Smooth muscle cell (in vitro differentiated cells): ENCODE data around the gene GMDS. TPM values are rescaled to one million over a fixed set of nuclear protein-coding genes. Genes with fewer than 3 reads are reported as not detected.

Experiments used
- DNase-seq: peaks from one replicate; lab custom pipeline; 2025; ENCODE audit not compliant: unreplicated experiment; lab: John Stamatoyannopoulos, UW
- H2AFZ ChIP-seq: fragments of 200-600 bp; sonication (generic); 2 replicates; pipeline ENCODE4 v1.6.0; 2016; ENCODE audit warnings: antibody characterized with exemption, low read depth, mild to moderate bottlenecking
- H3F3A ChIP-seq: fragments of 200-600 bp; sonication (generic); 2 replicates; pipeline ENCODE4 v1.6.0; 2017; ENCODE audit warnings: antibody characterized with exemption, low read depth
- H3K27ac ChIP-seq: fragments of 200-600 bp; sonication (generic); 2 replicates; pipeline ENCODE4 v1.5.1; 2016; ENCODE audit warnings: low read depth, mild to moderate bottlenecking
- H3K27me3 ChIP-seq: fragments of 200-600 bp; sonication (generic); 2 replicates; pipeline ENCODE4 v1.6.1; 2016; ENCODE audit warnings: low read depth, mild to moderate bottlenecking
- H3K36me3 ChIP-seq: fragments of 200-600 bp; sonication (generic); 2 replicates; pipeline ENCODE4 v1.5.1; 2016; ENCODE audit warnings: low read depth
- H3K4me1 ChIP-seq: fragments of 200-600 bp; sonication (generic); 2 replicates; pipeline ENCODE4 v1.5.1; 2016; ENCODE audit warnings: low read depth
- H3K4me2 ChIP-seq: fragments of 200-600 bp; sonication (generic); 2 replicates; pipeline ENCODE4 v1.6.0; 2016; ENCODE audit warnings: mild to moderate bottlenecking
- H3K4me3 ChIP-seq: fragments of 200-600 bp; sonication (generic); 2 replicates; pipeline ENCODE4 v1.5.1; 2016; ENCODE audit warnings: mild to moderate bottlenecking
- H3K79me2 ChIP-seq: fragments of 200-600 bp; sonication (generic); 2 replicates; pipeline ENCODE4 v1.6.0; 2016; ENCODE audit warnings: low read depth, mild to moderate bottlenecking
- H3K9ac ChIP-seq: fragments of 200-600 bp; sonication (generic); 2 replicates; pipeline ENCODE4 v1.6.0; 2016; ENCODE audit warnings: low read depth
- H3K9me3 ChIP-seq: fragments of 200-600 bp; sonication (generic); replicated peaks from 2 replicates; pipeline ENCODE4 v1.5.1; 2016; ENCODE audit warnings: low read depth
- H4K20me1 ChIP-seq: fragments of 200-600 bp; sonication (generic); 2 replicates; pipeline ENCODE4 v1.6.0; 2016; ENCODE audit warnings: low read depth
- CTCF ChIP-seq: fragments of 200-600 bp; sonication (generic); IDR thresholded peaks from 2 replicates; pipeline ENCODE4 v1.5.1; 2017; ENCODE audit warnings: borderline replicate concordance, mild to moderate bottlenecking, antibody characterized with exemption; ENCODE audit not compliant: insufficient read depth, poor library complexity, severe bottlenecking
- WGBS: methylation state at CpG from one replicate; pipeline ENCODE4 v1.1.7; 2016; ENCODE audit warnings: low lambda C conversion rate; 5-methylcytosine and 5-hydroxymethylcytosine counted together
- polyA plus RNA-seq: library from polyadenylated mRNA; unstranded; fragments of >200 nt; fragmentation: Nextera tagmentation; extraction: Ambion mirVana; gene quantifications from 2 replicates; pipeline ENCODE4 v1.2.1, GENCODE V29; 2016
- total RNA-seq: library from RNA; depleted of rRNA; stranded (reverse); fragments of >200 nt; gene quantifications from 2 replicates; pipeline ENCODE4 v1.2.3, GENCODE V29; 2014

GMDS gene
- total and polyA plus RNA-seq, 2 experiments from 2014 or later, result 3.7 to 8.5 TPM

GRCh38 chr6:1747531-1747930, 497.9 kb downstream of the GMDS start:
- no peak overlapping the region for H3K4me3 ChIP-seq
- WGBS, result 78% methylated on average over 5 of the region's 5 CpGs
- H3K36me3 ChIP-seq, result no peaks in the 10 kb centered on the region
- DNase-seq, result no peak
- H2AFZ ChIP-seq, result no peak overlapping the region
- H3K4me2 ChIP-seq, result no peak overlapping the region
- H3K27ac ChIP-seq, result no peak overlapping the region
- no peaks in the 10 kb centered on the region for H4K20me1 ChIP-seq
- H3K9me3 ChIP-seq, result no peaks in the 10 kb centered on the region
- H3K9ac ChIP-seq, result no peak overlapping the region
- no peaks in the 10 kb centered on the region for H3F3A ChIP-seq
- no peaks in the 10 kb centered on the region for H3K79me2 ChIP-seq
- no peaks in the 10 kb centered on the region for H3K27me3 ChIP-seq
- no peak for TF ChIP-seq CTCF
- H3K4me1 ChIP-seq, result no peaks in the 10 kb centered on the region

GRCh38 chr6:1747003-1747402, 498.4 kb downstream of the GMDS start:
- Histone ChIP-seq H2AFZ (no peak overlapping the region), H4K20me1 (no peaks in the 10 kb centered on the region), H3K9me3 (no peaks in the 10 kb centered on the region), H3K36me3 (no peaks in the 10 kb centered on the region), H3K4me1 (no peaks in the 10 kb centered on the region), H3K9ac (no peak overlapping the region), H3K27ac (no peak overlapping the region), H3F3A (no peaks in the 10 kb centered on the region), H3K4me3 (no peak overlapping the region), H3K27me3 (no peaks in the 10 kb centered on the region), H3K79me2 (no peaks in the 10 kb centered on the region), H3K4me2 (no peak overlapping the region)
- no peak for DNase-seq
- WGBS, result 96% methylated on average over 4 of the region's 4 CpGs
- TF ChIP-seq CTCF, result no peak

- Histone ChIP-seq H3K4me3 (no peak overlapping the region), H3K9me3 (no peaks in the 10 kb centered on the region), H3K4me2 (no peak overlapping the region), H3K27ac (no peak overlapping the region), H3K27me3 (no peaks in the 10 kb centered on the region), H2AFZ (no peak overlapping the region), H3K36me3 (no peaks in the 10 kb centered on the region), H4K20me1 (no peaks in the 10 kb centered on the region), H3K9ac (no peak overlapping the region), H3K4me1 (no peaks in the 10 kb centered on the region), H3K79me2 (no peaks in the 10 kb centered on the region), H3F3A (no peaks in the 10 kb centered on the region)
- no peak for DNase-seq
- 84% methylated on average over 8 of the region's 8 CpGs for WGBS
- no peak for TF ChIP-seq CTCF
Observed at GRCh38 chr6:1745814-1746213, 499.6 kb downstream of the GMDS start.

GRCh38 chr6:1744543-1744942, 500.9 kb downstream of the GMDS start:
- H3K4me2 ChIP-seq, result no peak overlapping the region
- H3F3A ChIP-seq, result no peaks in the 10 kb centered on the region
- TF ChIP-seq CTCF, result no peak
- no peaks in the 10 kb centered on the region for H3K36me3 ChIP-seq
- no peak for DNase-seq
- 95% methylated on average over 9 of the region's 9 CpGs for WGBS
- no peak overlapping the region for H3K9ac ChIP-seq
- H3K27me3 ChIP-seq, result no peaks in the 10 kb centered on the region
- no peak overlapping the region for H3K27ac ChIP-seq
- H4K20me1 ChIP-seq, result no peaks in the 10 kb centered on the region
- no peak overlapping the region for H2AFZ ChIP-seq
- no peak overlapping the region for H3K4me3 ChIP-seq
- no peaks in the 10 kb centered on the region for H3K79me2 ChIP-seq
- no peaks in the 10 kb centered on the region for H3K4me1 ChIP-seq
- no peaks in the 10 kb centered on the region for H3K9me3 ChIP-seq
